ENCODE data around the gene PCDHA4. TPM values are rescaled to one million over a fixed set of nuclear protein-coding genes. Genes with fewer than 3 reads are reported as not detected.
"Not testable (repeated sequence)": the region's sequence is repeated elsewhere in the genome, so short reads cannot be mapped to it uniquely, and the experiment has no call there.

PCDHA4 gene
- total and polyA plus RNA-seq, 2 experiments from 2014 or later: not detected

DNA sequence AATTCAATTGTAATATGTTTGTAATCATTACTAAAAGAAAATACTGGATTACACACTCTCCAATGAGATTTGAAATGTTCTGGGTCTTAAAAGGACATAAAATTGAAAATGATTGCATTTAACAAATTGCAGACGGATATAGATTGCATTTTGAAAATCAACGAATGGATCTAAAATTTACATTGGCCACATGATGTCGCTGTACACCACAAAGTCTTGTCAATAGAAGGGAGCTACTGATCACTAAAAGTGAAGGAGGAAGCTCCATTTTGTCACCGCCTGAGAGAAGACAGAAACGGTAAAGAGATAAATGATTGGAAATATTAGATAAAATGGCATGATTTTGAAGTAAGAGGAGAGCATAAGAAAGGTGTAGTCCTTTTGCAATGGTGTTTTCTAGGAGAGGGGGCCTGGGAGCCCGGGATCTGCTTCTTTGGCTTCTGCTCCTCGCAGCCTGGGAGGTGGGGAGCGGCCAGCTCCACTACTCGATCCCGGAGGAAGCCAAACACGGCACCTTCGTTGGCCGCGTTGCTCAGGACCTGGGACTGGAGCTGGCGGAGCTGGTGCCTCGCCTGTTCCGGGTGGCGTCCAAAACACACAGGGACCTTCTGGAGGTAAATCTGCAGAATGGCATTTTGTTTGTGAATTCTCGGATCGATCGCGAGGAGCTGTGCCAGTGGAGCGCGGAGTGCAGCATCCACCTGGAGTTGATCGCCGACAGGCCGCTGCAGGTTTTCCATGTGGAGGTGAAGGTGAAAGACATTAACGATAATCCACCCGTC, 20.8 kb upstream of the PCDHA4 start, which contains the start of gene PCDHA1:
PCDHA1 (plus strand) TSS at position 236 of the 782 bp plus-strand sequence.
- Histone ChIP-seq H3K4me3 (no peak within 1 kb of the TSS), H3K9ac (no peak within 1 kb of the TSS), H3K36me3 (ENCODE audit: low read depth) (no peaks in the 10 kb centered on the region), H3K9me3 (ENCODE audit: low read depth) (no peaks in the 10 kb centered on the region), H3F3A (ENCODE audit: insufficient read depth) (no peaks in the 10 kb centered on the region), H3K4me1 (ENCODE audit: insufficient read depth) (no peaks in the 10 kb centered on the region), H3K9me2 (ENCODE audit: insufficient read depth) (no peaks in the 10 kb centered on the region), H3K4me2 (ENCODE audit: unreplicated experiment) (no peak within 1 kb of the TSS), H3K79me2 (ENCODE audit: insufficient read depth) (no peaks in the 10 kb centered on the region), H4K20me1 (ENCODE audit: insufficient read depth) (no peaks in the 10 kb centered on the region), H3K27ac (no peak within 1 kb of the TSS), H3K27me3 (replicated peaks; ENCODE audit: insufficient read depth) (no peaks in the 10 kb centered on the region), H2AFZ (no peak within 1 kb of the TSS)
- in situ Hi-C loops (cut with MboI): no loop called here
- TF ChIP-seq EZH2 (IDR thresholded peaks at IDR 0.05; ENCODE audit: insufficient read depth, poor library complexity, severe bottlenecking): no peak
- TF ChIP-seq EZH2phosphoT487 (IDR thresholded peaks at IDR 0.05; ENCODE audit: insufficient read depth, low read depth): no peak
- 27 to 31% methylated on average over 29 of the region's 29 CpGs for WGBS, 2 experiments (ENCODE audit: low coverage in 1 of 2, low lambda C conversion rate in 2 of 2, missing lambda C conversion rate in 2 of 2)
- DNase-seq: no peak

GRCh38 chr5:140787422-140787821, 19.4 kb upstream of the PCDHA4 start:
- DNase-seq; H3F3A ChIP-seq (ENCODE audit: insufficient read depth); H3K79me2 ChIP-seq (ENCODE audit: insufficient read depth); H3K4me3 ChIP-seq; in situ Hi-C loops (cut with MboI); H3K4me1 ChIP-seq (ENCODE audit: insufficient read depth); H2AFZ ChIP-seq; H4K20me1 ChIP-seq (ENCODE audit: insufficient read depth); H3K4me2 ChIP-seq (ENCODE audit: unreplicated experiment); H3K36me3 ChIP-seq (ENCODE audit: low read depth); H3K9me2 ChIP-seq (ENCODE audit: insufficient read depth); H3K9ac ChIP-seq; H3K9me3 ChIP-seq (ENCODE audit: low read depth); H3K27me3 ChIP-seq (replicated peaks; ENCODE audit: insufficient read depth); H3K27ac ChIP-seq: not testable (repeated sequence)
- WGBS, 2 experiments (ENCODE audit: low coverage in 1 of 2, low lambda C conversion rate in 2 of 2, missing lambda C conversion rate in 2 of 2): 54 to 56% methylated on average over 43 to 44 of the region's 44 CpGs

GRCh38 chr5:140787849-140788504, 18.9 kb upstream of the PCDHA4 start:
- H3K9me2 ChIP-seq (ENCODE audit: insufficient read depth); in situ Hi-C loops (cut with MboI); H3K36me3 ChIP-seq (ENCODE audit: low read depth); H3K4me1 ChIP-seq (ENCODE audit: insufficient read depth); H3K27ac ChIP-seq; H4K20me1 ChIP-seq (ENCODE audit: insufficient read depth); H3F3A ChIP-seq (ENCODE audit: insufficient read depth); H2AFZ ChIP-seq; H3K27me3 ChIP-seq (replicated peaks; ENCODE audit: insufficient read depth); H3K79me2 ChIP-seq (ENCODE audit: insufficient read depth); H3K9me3 ChIP-seq (ENCODE audit: low read depth); H3K9ac ChIP-seq; DNase-seq; H3K4me3 ChIP-seq; H3K4me2 ChIP-seq (ENCODE audit: unreplicated experiment): not testable (repeated sequence)
- 44 to 47% methylated on average over 53 to 57 of the region's 70 CpGs for WGBS, 2 experiments (ENCODE audit: low coverage in 1 of 2, low lambda C conversion rate in 2 of 2, missing lambda C conversion rate in 2 of 2)

GRCh38 chr5:140791089-140791488, 15.8 kb upstream of the PCDHA4 start:
- no peaks in the 10 kb centered on the region for H3K79me2 ChIP-seq (ENCODE audit: insufficient read depth)
- in situ Hi-C loops (cut with MboI): no loop called here
- no peak overlapping the region for H3K4me3 ChIP-seq
- H4K20me1 ChIP-seq (ENCODE audit: insufficient read depth): no peaks in the 10 kb centered on the region
- no peaks in the 10 kb centered on the region for H3K9me2 ChIP-seq (ENCODE audit: insufficient read depth)
- no peak for DNase-seq
- no peaks in the 10 kb centered on the region for H3F3A ChIP-seq (ENCODE audit: insufficient read depth)
- H3K4me2 ChIP-seq (ENCODE audit: unreplicated experiment): no peak overlapping the region
- H3K36me3 ChIP-seq (ENCODE audit: low read depth): no peaks in the 10 kb centered on the region
- no peaks in the 10 kb centered on the region for H3K9me3 ChIP-seq (ENCODE audit: low read depth)
- no peak overlapping the region for H2AFZ ChIP-seq
- no peak overlapping the region for H3K27ac ChIP-seq
- no peaks in the 10 kb centered on the region for H3K27me3 ChIP-seq (replicated peaks; ENCODE audit: insufficient read depth)
- H3K9ac ChIP-seq: no peak overlapping the region
- TF ChIP-seq EZH2phosphoT487 (IDR thresholded peaks at IDR 0.05; ENCODE audit: insufficient read depth, low read depth) (no peak), EZH2 (IDR thresholded peaks at IDR 0.05; ENCODE audit: insufficient read depth, poor library complexity, severe bottlenecking) (no peak)
- 26 to 30% methylated on average over 2 of the region's 2 CpGs for WGBS, 2 experiments (ENCODE audit: low coverage in 1 of 2, low lambda C conversion rate in 2 of 2, missing lambda C conversion rate in 2 of 2)
- H3K4me1 ChIP-seq (ENCODE audit: insufficient read depth): no peaks in the 10 kb centered on the region
